Left lung (tissue), 10 donors: ENCODE results near the gene FBP1. TPM values are rescaled to one million over a fixed set of nuclear protein-coding genes. Genes with fewer than 3 reads are reported as not detected.

Experiments
- ATAC-seq: fragments of 200-7000 bp; cut with Tn5 transposase; one replicate; pipeline ENCODE4 v1.9.1; 2020; ENCODE audit warnings: moderate library complexity
- DNase-seq, 4 donors: peaks; one replicate each; pipeline ENCODE4 v3.0.0-alpha.2; 2013 to 2020
- H3K27ac ChIP-seq, 2 donors: fragments of 200-600 bp; sonication (generic) in 1 of 2; one replicate each; pipeline versions ENCODE4 v1.5.0 to v1.8.0; 2020 to 2021
- H3K27me3 ChIP-seq, 2 donors: fragments of 200-600 bp; sonication (generic) in 1 of 2; one replicate each; pipeline versions ENCODE4 v1.5.0 to v1.8.0; 2020 to 2021
- H3K36me3 ChIP-seq, 2 donors: fragments of 200-600 bp; sonication (generic) in 1 of 2; one replicate each; pipeline versions ENCODE4 v1.5.0 to v1.8.0; 2020 to 2021
- H3K4me1 ChIP-seq, 2 donors: fragments of 200-600 bp; one replicate each; pipeline ENCODE4 v1.8.0; 2021
- H3K4me3 ChIP-seq, 2 donors: fragments of 200-600 bp; sonication (generic) in 1 of 2; one replicate each; pipeline versions ENCODE4 v1.5.0 to v1.8.0; 2020 to 2021; ENCODE audit warnings: mild to moderate bottlenecking in 1 of 2
- H3K9me3 ChIP-seq, 2 donors: fragments of 200-600 bp; sonication (generic) in 1 of 2; one replicate each; pipeline versions ENCODE4 v1.5.0 to v1.8.0; 2020 to 2021
- CTCF ChIP-seq, 2 donors: fragments of 200-600 bp; sonication (generic) in 1 of 2; IDR thresholded peaks; one replicate each; pipeline versions ENCODE4 v1.5.0 to v1.8.0; 2021; ENCODE audit warnings: antibody characterized with exemption in 2 of 2
- intact Hi-C, 2 donors: fragments of 100-400 bp; cut with DNase I; formaldehyde crosslinking; loops; one replicate each; pipeline versions ENCODE4 v1.11.2 to v1.14.2; 2022
- polyA plus RNA-seq, 6 donors: library from polyadenylated mRNA; unstranded; fragments of 120-200 nt; gene quantifications; one replicate each; pipeline ENCODE4 v1.2.1, GENCODE V29; 2013; ENCODE audit not compliant: insufficient read length in 6 of 6
- total RNA-seq, 2 donors: library from RNA; stranded (reverse); fragmentation: NEBNext Ultra II Directional; extraction: Animal tissue kit (Norgen Biotek cat#: 25700); gene quantifications; one replicate each; pipeline ENCODE4 v1.2.1, GENCODE V29; 2021
- donor health status: DM: no; HTN: yes; CAD: no.
- donor health status: DM: no; HTN: no; CAD: no.

The FBP1 gene
- total and polyA plus RNA-seq, 8 donors: 15.9 to 210 (median 21.9) TPM

GRCh38 chr9:94675008-94675881, 35.9 kb upstream of the FBP1 start:
- H3K27me3 ChIP-seq: no peaks in the 10 kb centered on the region
- ATAC-seq (no peak), DNase-seq (peak in 2 of 4 donors; percentile 67 to 71)
- H3K36me3 ChIP-seq: no peaks in the 10 kb centered on the region
- no peak overlapping the region for H3K4me3 ChIP-seq
- no peaks in the 10 kb centered on the region for H3K9me3 ChIP-seq
- H3K4me1 ChIP-seq: no peaks in the 10 kb centered on the region
- no peak for TF ChIP-seq CTCF (IDR thresholded peaks at IDR 0.05)
- H3K27ac ChIP-seq: no peak overlapping the region
- intact Hi-C loops: no loop called here

- no peak for TF ChIP-seq CTCF (IDR thresholded peaks at IDR 0.05)
- intact Hi-C loops: no loop called here
These were observed 33.6 kb upstream of the FBP1 start for GRCh38 chr9:94672811-94673487.

GRCh38 chr9:94668928-94669729, 29.8 kb upstream of the FBP1 start:
- intact Hi-C loops: no loop called here
- H3K4me1 ChIP-seq: peaks cover 0 to 12% of the 10 kb centered on the region in 2 donors
- H3K36me3 ChIP-seq: no peaks in the 10 kb centered on the region
- H3K4me3 ChIP-seq: peak overlapping the region; percentile 23 to 29
- ATAC-seq (peak; percentile 97), DNase-seq (peak; percentile 61 to 87 (median 70))
- H3K9me3 ChIP-seq: no peaks in the 10 kb centered on the region
- H3K27me3 ChIP-seq: no peaks in the 10 kb centered on the region
- TF ChIP-seq CTCF (IDR thresholded peaks at IDR 0.05): peak; percentile 66 to 78
- peak overlapping the region in 1 of 2 donors; percentile 11 for H3K27ac ChIP-seq

More at GRCh38 chr9:94672811-94673487, 33.6 kb upstream of the FBP1 start:
- H3K27me3 ChIP-seq: no peaks in the 10 kb centered on the region
- no peaks in the 10 kb centered on the region for H3K36me3 ChIP-seq
- DNase-seq (no peak), ATAC-seq (no peak)
- H3K4me1 ChIP-seq: peaks cover 0 to 12% of the 10 kb centered on the region in 2 donors
- H3K4me3 ChIP-seq: no peak overlapping the region
- no peak overlapping the region for H3K27ac ChIP-seq
- H3K9me3 ChIP-seq: no peaks in the 10 kb centered on the region

- intact Hi-C loops: no loop called here
- H3K36me3 ChIP-seq: no peaks in the 10 kb centered on the region
- peaks cover 0 to 12% of the 10 kb centered on the region in 2 donors for H3K4me1 ChIP-seq
- H3K27me3 ChIP-seq: no peaks in the 10 kb centered on the region
- H3K9me3 ChIP-seq: no peaks in the 10 kb centered on the region
- TF ChIP-seq CTCF (IDR thresholded peaks at IDR 0.05): no peak
- H3K4me3 ChIP-seq: peak overlapping the region in 1 of 2 donors; percentile 29
- no peak overlapping the region for H3K27ac ChIP-seq
- DNase-seq (no peak), ATAC-seq (no peak)
These were observed 29.2 kb upstream of the FBP1 start for GRCh38 chr9:94668418-94668927.
